Measurements from ENCODE around the gene HPRT1.
"Not testable (repeated sequence)": the region's sequence is repeated elsewhere in the genome, so short reads cannot be mapped to it uniquely, and the experiment has no call there.

HPRT1 gene

DNA sequence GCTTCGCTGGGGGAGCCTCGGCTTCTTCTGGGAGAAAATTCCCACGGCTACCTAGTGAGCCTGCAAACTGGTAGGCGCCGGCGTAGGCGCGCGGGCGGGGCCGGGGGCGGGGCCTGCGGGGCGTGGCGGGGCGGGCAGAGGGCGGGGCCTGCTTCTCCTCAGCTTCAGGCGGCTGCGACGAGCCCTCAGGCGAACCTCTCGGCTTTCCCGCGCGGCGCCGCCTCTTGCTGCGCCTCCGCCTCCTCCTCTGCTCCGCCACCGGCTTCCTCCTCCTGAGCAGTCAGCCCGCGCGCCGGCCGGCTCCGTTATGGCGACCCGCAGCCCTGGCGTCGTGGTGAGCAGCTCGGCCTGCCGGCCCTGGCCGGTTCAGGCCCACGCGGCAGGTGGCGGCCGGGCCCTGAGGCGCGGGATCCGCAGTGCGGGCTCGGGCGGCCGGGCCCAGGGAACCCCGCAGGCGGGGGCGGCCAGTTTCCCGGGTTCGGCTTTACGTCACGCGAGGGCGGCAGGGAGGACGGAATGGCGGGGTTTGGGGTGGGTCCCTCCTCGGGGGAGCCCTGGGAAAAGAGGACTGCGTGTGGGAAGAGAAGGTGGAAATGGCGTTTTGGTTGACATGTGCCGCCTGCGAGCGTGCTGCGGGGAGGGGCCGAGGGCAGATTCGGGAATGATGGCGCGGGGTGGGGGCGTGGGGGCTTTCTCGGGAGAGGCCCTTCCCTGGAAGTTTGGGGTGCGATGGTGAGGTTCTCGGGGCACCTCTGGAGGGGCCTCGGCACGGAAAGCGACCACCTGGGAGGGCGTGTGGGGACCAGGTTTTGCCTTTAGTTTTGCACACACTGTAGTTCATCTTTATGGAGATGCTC is at the start of gene HPRT1:
Gene HPRT1 (plus strand): TSS at position 161 of the 857 bp plus-strand sequence. CDS start 147 bp downstream, at position 308.
- DNase-seq, result peak; percentile 89

DNA sequence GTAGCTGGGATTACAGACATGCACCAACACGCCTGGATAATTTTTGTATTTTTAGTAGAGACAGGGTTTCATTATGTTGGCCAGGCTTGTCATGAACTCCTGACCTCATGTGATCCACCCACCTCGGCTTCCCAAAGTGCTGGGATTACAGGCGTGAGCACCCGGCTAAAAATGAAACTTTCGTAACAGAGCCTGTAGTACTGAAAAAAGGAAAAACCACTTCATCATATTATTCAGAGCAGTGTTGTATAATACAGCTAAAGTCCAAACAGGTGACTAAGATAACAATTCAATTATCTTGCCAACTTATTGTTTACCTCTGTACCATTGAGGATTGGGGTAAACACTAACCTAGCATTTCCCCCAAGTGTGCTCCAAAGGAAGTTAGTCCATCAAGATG is 43.9 kb upstream of the HPRT1 start:
- DNase-seq, result no peak

- DNase-seq, result no peak
These were observed 41.5 kb upstream of the HPRT1 start for GRCh38 chrX:134418317-134419113.

DNA sequence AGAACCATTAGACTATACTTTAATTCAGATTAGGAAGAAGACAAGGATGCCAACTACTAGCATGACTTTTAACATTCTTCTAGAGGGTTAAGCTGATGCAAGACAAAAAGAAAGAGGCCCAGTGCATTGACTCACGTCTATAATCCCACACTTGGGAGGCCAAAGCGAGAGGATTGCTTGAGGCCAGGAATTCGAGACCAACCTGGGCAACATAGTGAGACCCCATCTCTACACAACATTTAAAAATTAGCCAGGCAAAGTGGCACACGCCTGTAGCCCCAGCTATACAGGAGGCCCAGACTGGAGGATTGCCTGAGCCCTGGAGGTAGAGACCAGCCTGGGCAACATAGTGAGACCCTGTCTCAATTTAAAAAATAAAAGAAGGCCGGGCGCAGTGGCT is 40.2 kb upstream of the HPRT1 start:
- no peak for DNase-seq

GRCh38 chrX:134423606-134424005 is 36.4 kb upstream of the HPRT1 start:
- DNase-seq, result no peak

DNA sequence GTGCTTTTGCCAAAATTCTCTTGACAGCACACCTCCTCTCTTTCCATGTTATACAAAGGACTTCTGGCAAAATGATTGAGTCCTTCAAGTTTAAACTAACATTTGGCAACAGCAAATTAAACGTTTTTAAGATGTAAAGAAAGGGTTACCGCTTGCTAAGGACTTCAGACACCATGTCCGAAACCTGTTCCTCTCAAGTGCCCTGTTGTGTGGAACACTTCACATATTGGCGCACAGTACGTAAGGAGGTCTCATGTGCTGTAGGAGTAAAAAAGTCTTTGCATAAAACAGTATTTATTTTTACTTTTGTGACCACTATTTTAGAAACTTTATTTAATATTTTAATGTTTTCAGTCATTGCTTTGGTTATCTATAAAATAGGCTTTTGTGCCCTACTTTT is 33.7 kb upstream of the HPRT1 start:
- DNase-seq, result no peak

- no peak for DNase-seq
These were observed 28.1 kb upstream of the HPRT1 start for GRCh38 chrX:134431894-134432293.

- DNase-seq, result no peak
These were observed 24.1 kb upstream of the HPRT1 start for GRCh38 chrX:134435894-134436293.

DNA sequence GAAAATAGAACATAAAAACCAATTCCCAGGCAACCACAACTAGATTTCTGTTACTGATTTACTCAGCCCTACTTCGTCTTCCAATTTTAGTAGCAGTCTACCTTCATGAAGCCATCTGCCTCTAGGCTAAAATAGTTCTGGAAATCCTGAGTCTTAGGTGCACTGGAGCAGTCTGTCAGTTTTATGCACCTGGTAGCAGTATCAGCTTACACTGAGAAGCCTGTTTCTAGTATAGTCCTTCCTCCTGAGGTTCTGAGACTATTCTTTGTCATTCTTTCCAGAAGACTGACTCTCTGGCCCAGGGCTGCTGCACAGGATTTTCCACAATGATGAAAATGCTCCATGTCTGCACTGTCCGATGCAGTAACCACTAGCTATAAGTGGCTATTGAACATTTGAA is 16.9 kb upstream of the HPRT1 start:
- no peak for DNase-seq

DNA sequence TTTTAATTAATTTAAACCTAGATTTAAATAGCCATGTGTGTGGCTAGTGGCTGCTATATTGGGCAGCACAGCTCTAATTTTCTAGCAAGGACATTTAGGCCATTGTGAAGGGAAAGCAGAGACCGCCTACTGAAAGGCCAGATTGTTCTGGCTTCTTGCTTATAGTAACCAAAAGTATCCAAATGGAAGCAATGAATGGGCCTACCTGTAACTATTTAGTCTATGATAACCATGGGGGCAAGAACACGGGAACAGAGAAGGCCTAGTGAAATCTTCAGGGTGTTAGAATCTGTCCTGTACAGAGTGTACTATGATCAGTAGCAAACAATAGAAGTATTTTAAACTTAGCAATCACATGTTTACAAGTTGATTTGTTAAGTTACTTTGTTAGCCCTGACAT is 16.5 kb upstream of the HPRT1 start:
- no peak for DNase-seq

GRCh38 chrX:134444681-134445080 is 15.3 kb upstream of the HPRT1 start:
- DNase-seq, result no peak

GRCh38 chrX:134452596-134452995 is 7.4 kb upstream of the HPRT1 start:
- no peak for DNase-seq

- DNase-seq, result no peak
These were observed 6.3 kb upstream of the HPRT1 start for GRCh38 chrX:134453631-134454030.

GRCh38 chrX:134454506-134454905 is 5.5 kb upstream of the HPRT1 start:
- DNase-seq, result no peak

DNA sequence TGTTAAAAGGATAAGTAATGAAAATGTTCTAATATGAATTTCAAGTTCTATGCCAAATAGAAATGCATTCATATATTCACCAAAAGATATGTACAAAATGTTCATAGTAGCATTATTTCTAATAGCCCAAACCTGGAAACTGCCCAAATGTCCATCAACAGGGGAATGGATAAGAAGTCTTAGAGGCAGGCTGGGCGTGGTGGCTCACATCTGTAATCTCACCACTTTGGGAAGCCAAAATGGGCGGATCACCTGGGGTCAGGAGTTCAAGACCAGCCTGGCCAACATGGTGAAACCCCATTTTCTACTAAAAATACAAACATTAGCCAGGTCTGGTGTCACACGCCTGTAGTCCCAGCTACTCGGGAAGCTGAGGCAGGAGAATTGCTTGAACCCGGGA is 2.3 kb upstream of the HPRT1 start:
- DNase-seq, result no peak

- DNase-seq, result no peak
These were observed 321 bp upstream of the HPRT1 start for GRCh38 chrX:134459683-134460004.

DNA sequence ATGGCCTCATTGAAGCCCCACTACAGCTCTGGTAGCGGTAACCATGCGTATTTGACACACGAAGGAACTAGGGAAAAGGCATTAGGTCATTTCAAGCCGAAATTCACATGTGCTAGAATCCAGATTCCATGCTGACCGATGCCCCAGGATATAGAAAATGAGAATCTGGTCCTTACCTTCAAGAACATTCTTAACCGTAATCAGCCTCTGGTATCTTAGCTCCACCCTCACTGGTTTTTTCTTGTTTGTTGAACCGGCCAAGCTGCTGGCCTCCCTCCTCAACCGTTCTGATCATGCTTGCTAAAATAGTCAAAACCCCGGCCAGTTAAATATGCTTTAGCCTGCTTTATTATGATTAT is 876 bp downstream of the HPRT1 start:
- DNase-seq, result no peak

- no peak for DNase-seq
These were observed 1.5 kb downstream of the HPRT1 start for GRCh38 chrX:134461437-134461836.

- no peak for DNase-seq
These were observed 3.0 kb downstream of the HPRT1 start for GRCh38 chrX:134462927-134463326.

DNA sequence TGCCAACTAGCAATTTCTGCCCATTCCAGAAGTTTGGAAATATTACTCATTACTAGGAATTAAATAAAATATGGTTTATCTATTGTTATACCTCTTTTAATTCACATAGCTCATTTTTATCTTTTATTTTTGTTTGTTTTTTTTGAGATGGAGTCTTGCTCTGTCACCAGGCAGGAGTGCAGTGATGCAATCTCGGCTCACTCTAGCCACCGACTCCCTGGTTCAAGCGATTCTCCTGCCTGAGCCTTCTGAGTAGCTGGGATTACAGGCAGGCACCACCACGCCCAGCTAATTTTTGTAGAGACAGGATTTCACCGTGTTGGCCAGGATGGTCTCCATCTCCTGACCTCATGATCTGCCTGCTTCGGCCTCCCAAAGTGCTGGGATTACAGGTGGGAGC is 4.5 kb downstream of the HPRT1 start:
- DNase-seq, result not testable (repeated sequence)

DNA sequence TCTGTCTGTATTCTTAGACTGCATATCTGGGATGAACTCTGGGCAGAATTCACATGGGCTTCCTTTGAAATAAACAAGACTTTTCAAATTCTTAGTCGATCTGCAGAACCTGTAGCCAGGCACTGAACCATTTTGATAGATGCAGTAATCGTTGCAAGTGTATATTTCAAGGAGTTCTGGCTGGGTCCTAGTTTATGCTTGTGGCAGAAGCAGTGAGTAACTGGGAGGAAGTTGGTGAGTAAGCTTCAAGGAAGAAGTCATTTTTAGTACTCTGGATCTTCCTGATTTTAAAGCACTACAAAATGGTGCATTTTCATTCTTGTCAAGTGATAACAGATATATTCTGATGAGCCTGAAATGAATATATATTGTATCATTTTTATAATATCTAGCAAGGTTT is 9.5 kb downstream of the HPRT1 start:
- no peak for DNase-seq

DNA sequence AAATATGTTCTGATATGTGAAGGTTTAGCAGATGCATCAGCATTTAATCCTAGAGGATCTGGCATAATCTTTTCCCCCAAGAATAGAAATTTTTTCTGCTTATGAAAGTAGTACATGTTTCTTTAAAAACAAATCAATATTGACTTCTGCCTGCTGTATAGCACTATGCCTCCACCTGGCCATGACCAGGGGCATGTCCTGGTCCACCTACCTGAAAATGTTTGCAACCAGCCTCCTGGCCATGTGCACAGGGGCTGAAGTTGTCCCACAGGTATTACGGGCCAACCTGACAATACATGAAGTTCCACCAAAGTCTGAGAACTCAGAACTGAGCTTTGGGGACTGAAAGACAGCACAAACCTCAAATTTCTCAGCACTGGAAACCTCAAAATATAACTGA is 10.0 kb downstream of the HPRT1 start:
- DNase-seq, result no peak

- no peak for DNase-seq
These were observed 12.1 kb downstream of the HPRT1 start for GRCh38 chrX:134472041-134472440.

- DNase-seq, result no peak
These were observed 16.3 kb downstream of the HPRT1 start for GRCh38 chrX:134476284-134476683.
